SK-N-SH (cell line): Measurements from ENCODE around the gene DYRK1A. TPM values are rescaled to one million over a fixed set of nuclear protein-coding genes. Genes with fewer than 3 reads are reported as not detected.

Experiments used
- CTCF ChIA-PET: fragments of 300-600, 350-600 bp; formaldehyde crosslinking; extraction: SDS; loops from one replicate; lab custom pipeline; 2021; lab: Yijun Ruan, JAX
- POLR2A ChIA-PET: fragments of 350-600 bp; sonication (Branson Sonifier 250); formaldehyde crosslinking; extraction: SDS; loops from one replicate; lab custom pipeline; 2020; ENCODE audit warnings: antibody characterized with exemption, inconsistent platforms; lab: Yijun Ruan, JAX
- DNase-seq: peaks from one replicate; pipeline ENCODE4 v3.0.0; 2012
- H2AFZ ChIP-seq: fragments of 200-600 bp; sonication (generic); 2 replicates; pipeline ENCODE4 v1.8.1; 2016; ENCODE audit warnings: antibody characterized with exemption, mild to moderate bottlenecking, low read depth
- H3F3A ChIP-seq: fragments of 200-600 bp; sonication (generic); replicated peaks from 2 replicates; pipeline ENCODE3; 2016; ENCODE audit warnings: antibody characterized with exemption, mild to moderate bottlenecking; ENCODE audit not compliant: insufficient read depth
- H3K27ac ChIP-seq, 2 experiments: fragments of 200-500 bp in 1 of 2; fragments of 200-600 bp in 1 of 2; sonication (Bioruptor generic) in 1 of 2; sonication (generic), shearing (Covaris generic) in 1 of 2; 2 replicates each; pipeline versions ENCODE4 v1.5.1 to v1.6.1; 2014 to 2016; ENCODE audit warnings: low read depth in 2 of 2, inconsistent platforms in 1 of 2, low read length in 1 of 2, mild to moderate bottlenecking in 1 of 2, mixed read lengths in 1 of 2
- H3K27me3 ChIP-seq: fragments of 200-600 bp; sonication (generic), shearing (Covaris generic); 2 replicates; pipeline ENCODE4 v1.6.1; 2016; ENCODE audit warnings: mixed run types; ENCODE audit not compliant: insufficient read depth
- H3K36me3 ChIP-seq, 2 experiments: fragments of 200-500 bp in 1 of 2; fragments of 200-600 bp in 1 of 2; sonication (Bioruptor generic) in 1 of 2; sonication (generic) in 1 of 2; replicated peaks in 1 of 2; 2 replicates each; pipeline versions ENCODE3 to v1.5.1; 2014 to 2016; ENCODE audit warnings: low read length in 1 of 2, mild to moderate bottlenecking in 1 of 2; ENCODE audit not compliant: insufficient read depth in 2 of 2, control insufficient read depth in 1 of 2
- H3K4me1 ChIP-seq, 2 experiments: fragments of 200-500 bp in 1 of 2; fragments of 200-600 bp in 1 of 2; sonication (Bioruptor generic) in 1 of 2; sonication (generic), shearing (Covaris generic) in 1 of 2; 2 replicates each; pipeline versions ENCODE4 v1.5.1 to v1.6.1; 2014 to 2016; ENCODE audit warnings: low read depth in 1 of 2, low read length in 1 of 2, mixed run types in 1 of 2; ENCODE audit not compliant: insufficient read depth in 2 of 2, control insufficient read depth in 1 of 2
- H3K4me2 ChIP-seq: fragments of 200-600 bp; sonication (generic), shearing (Covaris generic); 2 replicates; pipeline ENCODE4 v1.6.1; 2017; ENCODE audit warnings: mixed run types
- H3K4me3 ChIP-seq, 2 experiments: fragments of 200-500 bp in 1 of 2; fragments of 200-600 bp in 1 of 2; sonication (Bioruptor generic) in 1 of 2; sonication (generic), shearing (Covaris generic) in 1 of 2; 2 replicates each; pipeline versions ENCODE4 v1.5.1 to v1.8.1; 2014 to 2016; ENCODE audit warnings: low read depth in 2 of 2, inconsistent platforms in 1 of 2, low read length in 1 of 2, mild to moderate bottlenecking in 1 of 2, mixed read lengths in 1 of 2, moderate library complexity in 1 of 2
- H3K79me2 ChIP-seq: fragments of 200-600 bp; sonication (generic); 2 replicates; pipeline ENCODE4 v1.8.1; 2017; ENCODE audit warnings: mild to moderate bottlenecking; ENCODE audit not compliant: insufficient read depth
- H3K9ac ChIP-seq: fragments of 200-600 bp; sonication (generic); 2 replicates; pipeline ENCODE4 v1.6.1; 2017; ENCODE audit warnings: mixed run types
- H3K9me2 ChIP-seq: fragments of 200-600 bp; sonication (generic); 2 replicates; pipeline ENCODE4 v1.6.1; 2017; ENCODE audit warnings: mixed run types
- H3K9me3 ChIP-seq: fragments of 200-600 bp; sonication (generic); 2 replicates; pipeline ENCODE4 v1.6.1; 2017; ENCODE audit warnings: mixed run types, mild to moderate bottlenecking, moderate library complexity
- H4K20me1 ChIP-seq: fragments of 200-600 bp; sonication (generic); 2 replicates; pipeline ENCODE4 v1.6.1; 2017; ENCODE audit warnings: mild to moderate bottlenecking, mixed run types; ENCODE audit not compliant: insufficient read depth
- FOXJ3 ChIP-seq: sonication (generic); formaldehyde crosslinking; IDR thresholded peaks from 2 replicates; pipeline ENCODE4 v1.5.1; 2020; ENCODE audit warnings: mild to moderate bottlenecking, missing genetic modification reagents
- FOXM1 ChIP-seq: IDR thresholded peaks from 2 replicates; pipeline ENCODE4 v1.4.0; 2012; ENCODE audit warnings: low read depth, mild to moderate bottlenecking
- GABPA ChIP-seq: IDR thresholded peaks from 2 replicates; pipeline ENCODE4 v1.4.0; 2012; ENCODE audit warnings: low read depth, mild to moderate bottlenecking
- MAX ChIP-seq: IDR thresholded peaks from 2 replicates; pipeline ENCODE4 v1.4.0; 2012; ENCODE audit warnings: low read depth
- MEF2A ChIP-seq: IDR thresholded peaks from 2 replicates; pipeline ENCODE4 v1.4.0; 2012; ENCODE audit warnings: low read depth, borderline replicate concordance
- NFIC ChIP-seq: IDR thresholded peaks from 2 replicates; pipeline ENCODE4 v1.4.0; 2012; ENCODE audit warnings: borderline replicate concordance
- NRF1 ChIP-seq: IDR thresholded peaks from 2 replicates; pipeline ENCODE4 v1.6.1; 2012; ENCODE audit warnings: low read depth, mild to moderate bottlenecking, low read length
- POLR2AphosphoS5 ChIP-seq: IDR thresholded peaks from 2 replicates; pipeline ENCODE4 v1.6.1; 2012; ENCODE audit warnings: low read depth, low read length
- RXRA ChIP-seq: IDR thresholded peaks from 2 replicates; pipeline ENCODE4 v1.4.0; 2012; ENCODE audit warnings: low read depth, mild to moderate bottlenecking, borderline replicate concordance
- SIN3A ChIP-seq: IDR thresholded peaks from 2 replicates; pipeline ENCODE4 v1.6.1; 2012; ENCODE audit warnings: low read depth, mild to moderate bottlenecking, low read length, moderate library complexity, borderline replicate concordance
- TCF12 ChIP-seq: IDR thresholded peaks from 2 replicates; pipeline ENCODE4 v1.4.0; 2012
- USF1 ChIP-seq: IDR thresholded peaks from 2 replicates; pipeline ENCODE4 v1.4.0; 2012; ENCODE audit warnings: low read depth, borderline replicate concordance
- USF2 ChIP-seq: fragments of 150-350 bp; IDR thresholded peaks from 2 replicates; pipeline ENCODE4 v1.6.1; 2017; ENCODE audit warnings: antibody characterized with exemption, low read length, low read depth, borderline replicate concordance
- YY1 ChIP-seq: IDR thresholded peaks from 2 replicates; pipeline ENCODE4 v1.4.0; 2012; ENCODE audit warnings: low read depth, mild to moderate bottlenecking
- WGBS: methylation state at CpG from one replicate; pipeline ENCODE4 v1.1.6; 2017; ENCODE audit warnings: low lambda C conversion rate; 5-methylcytosine and 5-hydroxymethylcytosine counted together
- polyA plus RNA-seq, 3 experiments: library from polyadenylated mRNA; depleted of rRNA; stranded (reverse); fragments of >200 nt; gene quantifications; 2 replicates each; pipeline ENCODE4 v1.2.3, GENCODE V29; 2012
- TF ChIP-seq, protein P1 (sequence below): IDR thresholded peaks from 2 replicates; pipeline ENCODE4 v1.6.1; 2012; ENCODE audit warnings: mild to moderate bottlenecking, low read depth, low read length, moderate library complexity

DYRK1A gene
- polyA plus RNA-seq, 1 of the 3 experiments (the other 2 are of a cell fraction): 19.3 TPM

DNA sequence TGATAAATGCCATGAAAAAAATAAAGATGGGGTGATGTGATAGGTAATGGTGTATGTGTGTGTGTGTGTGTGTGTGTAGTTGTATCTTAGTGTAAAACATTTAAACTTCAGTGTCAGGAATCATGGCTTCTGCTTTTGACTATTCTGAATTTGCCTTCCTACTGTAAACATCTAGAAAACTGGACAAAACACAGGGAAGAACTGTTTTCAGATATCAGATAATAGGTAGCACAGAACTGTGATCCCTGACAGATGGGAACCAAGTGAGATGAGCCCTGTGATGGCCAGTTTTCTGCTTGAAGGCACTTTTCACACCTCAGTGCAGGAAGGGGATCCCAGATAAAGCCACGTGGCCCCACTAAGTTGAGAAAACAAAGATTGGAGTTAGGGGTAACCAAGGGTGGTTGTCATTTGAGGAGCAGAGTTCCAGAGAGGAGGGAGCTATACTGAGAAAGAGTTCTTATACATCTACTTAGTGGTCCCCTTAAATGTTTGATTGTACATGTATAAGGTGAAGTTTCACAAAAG is 17.3 kb downstream of the DYRK1A start:
- WGBS: 82% methylated on average over 1 of the region's 1 CpG
- Histone ChIP-seq H2AFZ (no peak overlapping the region), H3K4me1 (peaks cover 0 to 7% of the 10 kb centered on the region in 2 experiments; a peak in 3 of 4 replicates), H3K27me3 (no peaks in the 10 kb centered on the region), H3K4me3 (no peak overlapping the region), H3K9me2 (no peaks in the 10 kb centered on the region), H3K4me2 (no peak overlapping the region), H3F3A (peaks cover 6% of the 10 kb centered on the region), H3K36me3 (peaks cover 0 to 7% of the 10 kb centered on the region in 2 experiments), H3K27ac (no peak overlapping the region), H3K9ac (no peak overlapping the region), H4K20me1 (peaks cover 100% of the 10 kb centered on the region), H3K79me2 (peaks cover 100% of the 10 kb centered on the region), H3K9me3 (no peaks in the 10 kb centered on the region)
- ChIA-PET CTCF (no interaction called here), POLR2A (no interaction called here)
- TF ChIP-seq SIN3A (no peak), NFIC (no peak), USF1 (no peak), NRF1 (no peak), POLR2AphosphoS5 (no peak), FOXM1 (no peak), USF2 (no peak), MEF2A (no peak), TCF12 (no peak), YY1 (no peak), RXRA (no peak), MAX (no peak), FOXJ3 (CRISPR knock-in tag) (no peak), GABPA (no peak)
- TF ChIP-seq, protein P1, sequence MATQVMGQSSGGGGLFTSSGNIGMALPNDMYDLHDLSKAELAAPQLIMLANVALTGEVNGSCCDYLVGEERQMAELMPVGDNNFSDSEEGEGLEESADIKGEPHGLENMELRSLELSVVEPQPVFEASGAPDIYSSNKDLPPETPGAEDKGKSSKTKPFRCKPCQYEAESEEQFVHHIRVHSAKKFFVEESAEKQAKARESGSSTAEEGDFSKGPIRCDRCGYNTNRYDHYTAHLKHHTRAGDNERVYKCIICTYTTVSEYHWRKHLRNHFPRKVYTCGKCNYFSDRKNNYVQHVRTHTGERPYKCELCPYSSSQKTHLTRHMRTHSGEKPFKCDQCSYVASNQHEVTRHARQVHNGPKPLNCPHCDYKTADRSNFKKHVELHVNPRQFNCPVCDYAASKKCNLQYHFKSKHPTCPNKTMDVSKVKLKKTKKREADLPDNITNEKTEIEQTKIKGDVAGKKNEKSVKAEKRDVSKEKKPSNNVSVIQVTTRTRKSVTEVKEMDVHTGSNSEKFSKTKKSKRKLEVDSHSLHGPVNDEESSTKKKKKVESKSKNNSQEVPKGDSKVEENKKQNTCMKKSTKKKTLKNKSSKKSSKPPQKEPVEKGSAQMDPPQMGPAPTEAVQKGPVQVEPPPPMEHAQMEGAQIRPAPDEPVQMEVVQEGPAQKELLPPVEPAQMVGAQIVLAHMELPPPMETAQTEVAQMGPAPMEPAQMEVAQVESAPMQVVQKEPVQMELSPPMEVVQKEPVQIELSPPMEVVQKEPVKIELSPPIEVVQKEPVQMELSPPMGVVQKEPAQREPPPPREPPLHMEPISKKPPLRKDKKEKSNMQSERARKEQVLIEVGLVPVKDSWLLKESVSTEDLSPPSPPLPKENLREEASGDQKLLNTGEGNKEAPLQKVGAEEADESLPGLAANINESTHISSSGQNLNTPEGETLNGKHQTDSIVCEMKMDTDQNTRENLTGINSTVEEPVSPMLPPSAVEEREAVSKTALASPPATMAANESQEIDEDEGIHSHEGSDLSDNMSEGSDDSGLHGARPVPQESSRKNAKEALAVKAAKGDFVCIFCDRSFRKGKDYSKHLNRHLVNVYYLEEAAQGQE: no peak
- no peak for DNase-seq
